IPS-18a (cell line): ENCODE data around the gene CCDC144A.
"Not testable (repeated sequence)": the region's sequence is repeated elsewhere in the genome, so short reads cannot be mapped to it uniquely, and the experiment has no call there.

Experiments
- H3K27ac ChIP-seq: one replicate; pipeline ENCODE4 v1.5.1; 2013; ENCODE audit warnings: low read length
- H3K27me3 ChIP-seq: one replicate; pipeline ENCODE4 v1.6.1; 2013; ENCODE audit warnings: mild to moderate bottlenecking, low read length; ENCODE audit not compliant: control insufficient read depth, insufficient read depth
- H3K36me3 ChIP-seq: one replicate; pipeline ENCODE4 v1.6.1; 2013; ENCODE audit warnings: low read depth, low read length; ENCODE audit not compliant: control insufficient read depth
- H3K4me1 ChIP-seq: one replicate; pipeline ENCODE4 v1.6.1; 2013; ENCODE audit warnings: low read depth, low read length; ENCODE audit not compliant: control insufficient read depth
- H3K4me3 ChIP-seq: one replicate; pipeline ENCODE4 v1.5.1; 2013; ENCODE audit warnings: low read length
- H3K9ac ChIP-seq: one replicate; pipeline ENCODE4 v1.6.1; 2013; ENCODE audit warnings: mild to moderate bottlenecking, low read length, moderate library complexity
- H3K9me3 ChIP-seq: one replicate; pipeline ENCODE4 v1.6.1; 2013; ENCODE audit warnings: low read depth, low read length; ENCODE audit not compliant: control insufficient read depth

Gene CCDC144A

DNA sequence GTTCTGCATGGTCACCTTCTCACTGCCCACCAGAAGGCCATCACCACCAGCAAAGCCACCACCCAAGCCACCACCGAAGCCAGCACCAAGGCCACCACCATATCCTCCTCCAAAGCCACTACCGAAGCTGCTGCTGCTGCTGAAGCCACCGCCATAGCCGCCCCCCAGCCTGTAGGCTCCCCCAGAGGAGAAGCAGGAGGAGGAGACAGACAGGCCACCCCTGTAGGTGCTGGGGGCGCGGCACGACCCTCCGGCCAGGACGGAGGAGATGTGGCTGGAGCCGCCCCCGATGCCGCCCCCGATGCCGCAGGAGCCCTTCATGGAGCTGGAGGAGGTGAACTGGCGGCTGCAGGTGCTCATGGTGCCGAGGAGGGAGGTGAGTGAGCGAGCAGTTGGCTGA lies 132.1 kb downstream of the CCDC144A start:
- H3K27me3 ChIP-seq, H3K9me3 ChIP-seq, H3K36me3 ChIP-seq, H3K4me1 ChIP-seq, H3K4me3 ChIP-seq, H3K27ac ChIP-seq, H3K9ac ChIP-seq: not testable (repeated sequence)

- H3K4me1 ChIP-seq, H3K9ac ChIP-seq, H3K27ac ChIP-seq, H3K27me3 ChIP-seq, H3K36me3 ChIP-seq, H3K4me3 ChIP-seq, H3K9me3 ChIP-seq: not testable (repeated sequence)
These were observed 133.8 kb downstream of the CCDC144A start for GRCh38 chr17:16823768-16824406.
